HCT116 (cell line): ENCODE data around the gene OIT3.

Experiments
- ATF3 ChIP-seq: IDR thresholded peaks from 2 replicates; pipeline ENCODE4 v1.6.1; 2012
- CEBPB ChIP-seq: IDR thresholded peaks from 2 replicates; pipeline ENCODE4 v1.6.1; 2012; ENCODE audit warnings: low read depth
- EZH2 ChIP-seq: fragments of 200-600 bp; sonication (generic); IDR thresholded peaks from 2 replicates; pipeline ENCODE4 v1.6.1; 2017; ENCODE audit warnings: antibody characterized with exemption, mixed run types
- JUND ChIP-seq: IDR thresholded peaks from 2 replicates; pipeline ENCODE4 v1.6.1; 2012
- MAX ChIP-seq: IDR thresholded peaks from 2 replicates; pipeline ENCODE4 v1.6.1; 2012
- POLR2A ChIP-seq: IDR thresholded peaks from 2 replicates; pipeline ENCODE4 v1.7.0; 2011; ENCODE audit warnings: borderline replicate concordance; ENCODE audit not compliant: insufficient read depth, insufficient read length; ENCODE audit errors: extremely low read depth
- POLR2AphosphoS5 ChIP-seq: IDR thresholded peaks from 2 replicates; pipeline ENCODE4 v1.6.1; 2011; ENCODE audit warnings: mild to moderate bottlenecking, low read depth, low read length, moderate library complexity
- SIN3A ChIP-seq: IDR thresholded peaks from 2 replicates; pipeline ENCODE4 v1.6.1; 2012; ENCODE audit warnings: low read depth
- SP1 ChIP-seq: IDR thresholded peaks from 2 replicates; pipeline ENCODE4 v1.6.1; 2012; ENCODE audit warnings: low read depth
- YY1 ChIP-seq: IDR thresholded peaks from 2 replicates; pipeline ENCODE4 v1.6.1; 2011; ENCODE audit warnings: low read length, low read depth, moderate library complexity, mild to moderate bottlenecking; ENCODE audit not compliant: insufficient replicate concordance; ENCODE audit errors: extremely low read depth
- ZFX ChIP-seq: fragments of 450-650 bp; IDR thresholded peaks from 2 replicates; pipeline ENCODE4 v1.6.1; 2017
- TF ChIP-seq, protein P1 (sequence below), 3 experiments: fragments of 200-600 bp in 1 of 3; sonication (generic) in 1 of 3; IDR thresholded peaks in 2 of 3; conservative IDR thresholded peaks in 1 of 3; 2 replicates each; pipeline ENCODE4 v1.5.1; 2012 to 2017; ENCODE audit warnings: low read depth in 2 of 3, low read length in 2 of 3, antibody characterized with exemption in 1 of 3, borderline replicate concordance in 1 of 3, control low read depth in 1 of 3, mild to moderate bottlenecking in 1 of 3, mixed read lengths in 1 of 3, mixed run types in 1 of 3, moderate library complexity in 1 of 3; ENCODE audit not compliant: insufficient read depth in 1 of 3
- TF ChIP-seq, protein P2 (sequence below): IDR thresholded peaks from 2 replicates; pipeline ENCODE4 v1.6.1; 2012; ENCODE audit warnings: low read depth

DNA sequence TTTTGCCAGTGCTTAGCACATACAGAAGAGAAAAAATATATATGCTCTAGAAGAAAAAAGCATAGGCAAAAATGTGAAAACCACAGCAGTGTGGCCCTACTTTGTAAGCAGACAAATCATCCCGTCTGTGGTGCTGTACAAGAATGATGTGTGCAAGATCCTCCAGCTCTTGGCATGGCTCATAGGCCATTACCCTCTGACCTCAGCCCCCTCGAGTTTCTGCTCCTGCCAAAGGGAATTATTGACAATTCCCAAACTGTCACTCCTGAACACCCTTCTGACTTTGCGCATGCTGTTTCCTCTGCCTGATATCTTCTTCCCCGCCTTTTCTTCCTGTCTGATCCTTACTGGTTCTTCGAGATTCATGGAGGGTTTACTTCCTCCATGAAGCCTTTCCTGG lies 33.9 kb downstream of the OIT3 start:
- no peak for TF ChIP-seq POLR2AphosphoS5
- TF ChIP-seq, protein P1, sequence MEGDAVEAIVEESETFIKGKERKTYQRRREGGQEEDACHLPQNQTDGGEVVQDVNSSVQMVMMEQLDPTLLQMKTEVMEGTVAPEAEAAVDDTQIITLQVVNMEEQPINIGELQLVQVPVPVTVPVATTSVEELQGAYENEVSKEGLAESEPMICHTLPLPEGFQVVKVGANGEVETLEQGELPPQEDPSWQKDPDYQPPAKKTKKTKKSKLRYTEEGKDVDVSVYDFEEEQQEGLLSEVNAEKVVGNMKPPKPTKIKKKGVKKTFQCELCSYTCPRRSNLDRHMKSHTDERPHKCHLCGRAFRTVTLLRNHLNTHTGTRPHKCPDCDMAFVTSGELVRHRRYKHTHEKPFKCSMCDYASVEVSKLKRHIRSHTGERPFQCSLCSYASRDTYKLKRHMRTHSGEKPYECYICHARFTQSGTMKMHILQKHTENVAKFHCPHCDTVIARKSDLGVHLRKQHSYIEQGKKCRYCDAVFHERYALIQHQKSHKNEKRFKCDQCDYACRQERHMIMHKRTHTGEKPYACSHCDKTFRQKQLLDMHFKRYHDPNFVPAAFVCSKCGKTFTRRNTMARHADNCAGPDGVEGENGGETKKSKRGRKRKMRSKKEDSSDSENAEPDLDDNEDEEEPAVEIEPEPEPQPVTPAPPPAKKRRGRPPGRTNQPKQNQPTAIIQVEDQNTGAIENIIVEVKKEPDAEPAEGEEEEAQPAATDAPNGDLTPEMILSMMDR (IDR thresholded peaks at IDR 0.05 in 2 of 3, conservative IDR thresholded peaks at IDR 0.05 in 1 of 3; ENCODE audit: borderline replicate concordance in 1 of 3, insufficient read depth in 1 of 3, low read depth in 2 of 3, low read length in 2 of 3), result no peak
- TF ChIP-seq, protein P2, sequence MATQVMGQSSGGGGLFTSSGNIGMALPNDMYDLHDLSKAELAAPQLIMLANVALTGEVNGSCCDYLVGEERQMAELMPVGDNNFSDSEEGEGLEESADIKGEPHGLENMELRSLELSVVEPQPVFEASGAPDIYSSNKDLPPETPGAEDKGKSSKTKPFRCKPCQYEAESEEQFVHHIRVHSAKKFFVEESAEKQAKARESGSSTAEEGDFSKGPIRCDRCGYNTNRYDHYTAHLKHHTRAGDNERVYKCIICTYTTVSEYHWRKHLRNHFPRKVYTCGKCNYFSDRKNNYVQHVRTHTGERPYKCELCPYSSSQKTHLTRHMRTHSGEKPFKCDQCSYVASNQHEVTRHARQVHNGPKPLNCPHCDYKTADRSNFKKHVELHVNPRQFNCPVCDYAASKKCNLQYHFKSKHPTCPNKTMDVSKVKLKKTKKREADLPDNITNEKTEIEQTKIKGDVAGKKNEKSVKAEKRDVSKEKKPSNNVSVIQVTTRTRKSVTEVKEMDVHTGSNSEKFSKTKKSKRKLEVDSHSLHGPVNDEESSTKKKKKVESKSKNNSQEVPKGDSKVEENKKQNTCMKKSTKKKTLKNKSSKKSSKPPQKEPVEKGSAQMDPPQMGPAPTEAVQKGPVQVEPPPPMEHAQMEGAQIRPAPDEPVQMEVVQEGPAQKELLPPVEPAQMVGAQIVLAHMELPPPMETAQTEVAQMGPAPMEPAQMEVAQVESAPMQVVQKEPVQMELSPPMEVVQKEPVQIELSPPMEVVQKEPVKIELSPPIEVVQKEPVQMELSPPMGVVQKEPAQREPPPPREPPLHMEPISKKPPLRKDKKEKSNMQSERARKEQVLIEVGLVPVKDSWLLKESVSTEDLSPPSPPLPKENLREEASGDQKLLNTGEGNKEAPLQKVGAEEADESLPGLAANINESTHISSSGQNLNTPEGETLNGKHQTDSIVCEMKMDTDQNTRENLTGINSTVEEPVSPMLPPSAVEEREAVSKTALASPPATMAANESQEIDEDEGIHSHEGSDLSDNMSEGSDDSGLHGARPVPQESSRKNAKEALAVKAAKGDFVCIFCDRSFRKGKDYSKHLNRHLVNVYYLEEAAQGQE, result no peak
- no peak for TF ChIP-seq POLR2A
- no peak for TF ChIP-seq MAX
- no peak for TF ChIP-seq JUND
- no peak for TF ChIP-seq SIN3A
- no peak for TF ChIP-seq EZH2
- no peak for TF ChIP-seq ZFX
- TF ChIP-seq CEBPB, result no peak
- no peak for TF ChIP-seq ATF3
- no peak for TF ChIP-seq YY1
- TF ChIP-seq SP1, result no peak
